Tibial nerve (tissue), 4 donors: ENCODE measurements around the gene KLHDC4. TPM values are rescaled to one million over a fixed set of nuclear protein-coding genes. Genes with fewer than 3 reads are reported as not detected.

Experiments
- DNase-seq, 2 donors: peaks; one replicate each; pipeline ENCODE4 v3.0.0-alpha.2; 2019; ENCODE audit warnings: low spot score in 2 of 2
- H3K27ac ChIP-seq, 4 donors: fragments of 200-600 bp; sonication (generic) in 3 of 4; one replicate each; pipeline ENCODE4 v1.5.1; 2017 to 2019; ENCODE audit warnings: mild to moderate bottlenecking in 1 of 4
- H3K27me3 ChIP-seq, 2 donors: fragments of 200-600 bp; sonication (generic) in 1 of 2; one replicate each; pipeline versions ENCODE4 v1.5.1 to v1.6.0; 2017 to 2019
- H3K36me3 ChIP-seq, 3 donors: fragments of 200-600 bp; sonication (generic); one replicate each; pipeline ENCODE4 v1.5.1; 2018 to 2019
- H3K4me1 ChIP-seq, 4 donors: fragments of 200-600 bp; sonication (generic) in 3 of 4; one replicate each; pipeline ENCODE4 v1.5.1; 2017 to 2019
- H3K4me3 ChIP-seq, 4 donors: fragments of 200-600 bp; sonication (generic) in 3 of 4; one replicate each; pipeline ENCODE4 v1.5.1; 2017 to 2019; ENCODE audit warnings: mild to moderate bottlenecking in 1 of 4, moderate library complexity in 1 of 4
- H3K9me3 ChIP-seq, 4 donors: fragments of 200-600 bp; sonication (generic) in 3 of 4; one replicate each; pipeline ENCODE4 v1.5.1; 2017 to 2019
- EP300 ChIP-seq, 2 donors: sonication (generic); formaldehyde crosslinking; IDR thresholded peaks; one replicate each; pipeline ENCODE4 v1.6.1; 2017; ENCODE audit warnings: antibody characterized with exemption in 2 of 2, mild to moderate bottlenecking in 1 of 2
- POLR2A ChIP-seq, 2 donors: fragments of 450-650 bp; IDR thresholded peaks; one replicate each; pipeline ENCODE4 v1.6.1; 2017; ENCODE audit warnings: antibody characterized with exemption in 2 of 2, mild to moderate bottlenecking in 2 of 2, moderate library complexity in 2 of 2
- WGBS, 2 donors: methylation state at CpG; one replicate each; pipeline ENCODE4 v1.1.5; 2018; 5-methylcytosine and 5-hydroxymethylcytosine counted together
- total RNA-seq, 4 donors: library from RNA; depleted of rRNA; stranded (reverse); fragments of >200 nt; gene quantifications; one replicate each; pipeline ENCODE4 v1.1.0, GENCODE V29; 2016
- TF ChIP-seq, protein P1 (sequence below), 5 experiments: fragments of 200-600 bp in 3 of 5; fragments of 450-650 bp in 2 of 5; sonication (generic) in 3 of 5; IDR thresholded peaks; one replicate each; pipeline ENCODE4 v1.5.1; 2016 to 2019; ENCODE audit warnings: antibody characterized with exemption in 5 of 5, mild to moderate bottlenecking in 3 of 5, moderate library complexity in 2 of 5

The KLHDC4 gene
- total RNA-seq, 4 donors from 2014 or later = 26.9 to 61.5 (median 42.5) TPM

DNA sequence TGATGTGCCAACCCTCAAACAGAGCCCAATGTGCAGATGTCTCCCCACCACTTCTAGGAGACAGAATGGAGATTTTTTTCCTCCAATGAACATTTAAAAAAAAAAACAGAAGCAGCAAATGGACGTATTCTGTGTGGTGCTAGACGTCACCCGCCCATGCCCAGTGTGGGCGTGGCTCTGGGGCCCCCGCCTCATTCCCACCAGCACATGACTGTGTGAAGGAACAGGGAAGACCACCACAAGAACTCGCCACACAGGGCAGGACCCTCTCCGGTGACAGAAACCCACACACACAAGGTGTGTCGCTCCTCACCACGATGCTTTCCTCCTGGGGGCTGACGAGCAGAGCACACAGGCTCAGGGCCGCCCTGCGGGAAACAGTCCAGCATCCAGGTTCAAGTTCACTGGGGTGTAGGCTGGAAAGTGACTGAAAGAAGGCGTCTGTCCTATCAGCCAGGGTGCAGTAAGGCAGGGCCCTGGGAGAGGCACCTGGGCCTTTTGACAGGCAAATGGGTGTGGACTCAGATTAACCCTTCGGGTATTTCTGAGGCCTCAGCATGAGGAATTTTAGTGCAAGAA lies 53.5 kb downstream of the KLHDC4 start:
- H3K36me3 ChIP-seq = peaks cover 0 to 95% (median 14%) of the 10 kb centered on the region in 3 donors
- no peak for DNase-seq

DNA sequence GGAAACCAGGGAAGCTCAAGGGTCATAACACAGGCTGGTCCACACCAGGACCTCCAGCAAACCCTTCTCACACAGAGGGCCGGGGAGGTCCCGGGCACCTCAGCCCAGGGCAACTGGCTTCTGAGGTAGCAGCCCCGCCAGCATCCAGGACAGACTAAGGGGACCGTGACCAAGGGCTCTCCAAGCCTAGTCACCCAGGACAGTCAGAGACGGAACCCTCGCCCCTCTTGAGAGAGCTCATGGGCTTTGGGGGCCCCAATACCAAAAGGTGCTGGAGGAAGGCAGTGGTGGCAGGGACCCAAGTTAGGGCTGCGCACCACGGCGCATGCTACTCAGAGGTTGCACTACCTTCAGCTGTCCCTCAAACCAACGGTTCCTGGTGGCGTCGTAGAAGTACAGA lies 54.9 kb downstream of the KLHDC4 start:
- Histone ChIP-seq H3K4me3 (no peak overlapping the region), H3K27me3 (no peaks in the 10 kb centered on the region), H3K36me3 (peaks cover 0 to 90% (median 14%) of the 10 kb centered on the region in 3 donors), H3K27ac (no peak overlapping the region), H3K9me3 (no peaks in the 10 kb centered on the region), H3K4me1 (peaks cover 0 to 8% (median 0%) of the 10 kb centered on the region in 4 donors)
- DNase-seq = no peak
- TF ChIP-seq POLR2A (IDR thresholded peaks at IDR 0.05) = no peak
- TF ChIP-seq EP300 (IDR thresholded peaks at IDR 0.05) = no peak
- TF ChIP-seq, protein P1, sequence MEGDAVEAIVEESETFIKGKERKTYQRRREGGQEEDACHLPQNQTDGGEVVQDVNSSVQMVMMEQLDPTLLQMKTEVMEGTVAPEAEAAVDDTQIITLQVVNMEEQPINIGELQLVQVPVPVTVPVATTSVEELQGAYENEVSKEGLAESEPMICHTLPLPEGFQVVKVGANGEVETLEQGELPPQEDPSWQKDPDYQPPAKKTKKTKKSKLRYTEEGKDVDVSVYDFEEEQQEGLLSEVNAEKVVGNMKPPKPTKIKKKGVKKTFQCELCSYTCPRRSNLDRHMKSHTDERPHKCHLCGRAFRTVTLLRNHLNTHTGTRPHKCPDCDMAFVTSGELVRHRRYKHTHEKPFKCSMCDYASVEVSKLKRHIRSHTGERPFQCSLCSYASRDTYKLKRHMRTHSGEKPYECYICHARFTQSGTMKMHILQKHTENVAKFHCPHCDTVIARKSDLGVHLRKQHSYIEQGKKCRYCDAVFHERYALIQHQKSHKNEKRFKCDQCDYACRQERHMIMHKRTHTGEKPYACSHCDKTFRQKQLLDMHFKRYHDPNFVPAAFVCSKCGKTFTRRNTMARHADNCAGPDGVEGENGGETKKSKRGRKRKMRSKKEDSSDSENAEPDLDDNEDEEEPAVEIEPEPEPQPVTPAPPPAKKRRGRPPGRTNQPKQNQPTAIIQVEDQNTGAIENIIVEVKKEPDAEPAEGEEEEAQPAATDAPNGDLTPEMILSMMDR (IDR thresholded peaks at IDR 0.05) = no peak
- WGBS, 2 donors = 91 to 97% methylated on average over 11 to 12 of the region's 12 CpGs

More for the DNA sequence above, 53.5 kb downstream of the KLHDC4 start:
- TF ChIP-seq, protein P1 (IDR thresholded peaks at IDR 0.05) = no peak
- TF ChIP-seq EP300 (IDR thresholded peaks at IDR 0.05) = no peak
- no peak for TF ChIP-seq POLR2A (IDR thresholded peaks at IDR 0.05)
- no peaks in the 10 kb centered on the region for H3K9me3 ChIP-seq
- H3K4me1 ChIP-seq = no peaks in the 10 kb centered on the region
- WGBS, 2 donors = 85 to 90% methylated on average over 12 to 14 of the region's 14 CpGs
- H3K27ac ChIP-seq = no peak overlapping the region
- H3K27me3 ChIP-seq = no peaks in the 10 kb centered on the region
- no peak overlapping the region for H3K4me3 ChIP-seq

DNA sequence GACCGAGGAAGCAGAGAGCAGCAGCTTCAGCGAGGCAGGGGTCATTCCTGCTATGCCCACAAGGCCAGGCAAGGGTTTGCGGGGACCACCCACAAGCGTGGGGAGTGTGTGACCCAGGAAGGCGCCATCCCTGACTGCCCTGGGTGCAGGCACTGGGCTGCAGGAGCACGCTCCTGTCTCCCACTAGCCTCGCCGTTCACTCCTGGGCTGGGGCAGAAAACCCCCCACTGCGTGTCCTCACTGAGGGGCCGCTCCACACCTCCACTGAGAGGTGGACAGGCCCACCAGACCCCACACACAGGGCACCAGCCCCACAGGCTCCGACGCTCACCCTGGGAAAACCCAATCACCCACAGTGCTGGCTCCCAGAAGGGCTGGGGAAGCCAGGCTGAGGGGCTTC lies 56.1 kb downstream of the KLHDC4 start:
- 91% methylated on average over 11 to 12 of the region's 12 CpGs for WGBS, 2 donors
- Histone ChIP-seq H3K4me1 (peaks cover 0 to 17% (median 0%) of the 10 kb centered on the region in 4 donors), H3K36me3 (peaks cover 0 to 79% (median 9%) of the 10 kb centered on the region in 3 donors), H3K27ac (no peak overlapping the region), H3K4me3 (no peak overlapping the region), H3K27me3 (no peaks in the 10 kb centered on the region), H3K9me3 (no peaks in the 10 kb centered on the region)
- no peak for DNase-seq
- TF ChIP-seq POLR2A (IDR thresholded peaks at IDR 0.05) = no peak
- no peak for TF ChIP-seq EP300 (IDR thresholded peaks at IDR 0.05)
- TF ChIP-seq, protein P1 (IDR thresholded peaks at IDR 0.05) = no peak

DNA sequence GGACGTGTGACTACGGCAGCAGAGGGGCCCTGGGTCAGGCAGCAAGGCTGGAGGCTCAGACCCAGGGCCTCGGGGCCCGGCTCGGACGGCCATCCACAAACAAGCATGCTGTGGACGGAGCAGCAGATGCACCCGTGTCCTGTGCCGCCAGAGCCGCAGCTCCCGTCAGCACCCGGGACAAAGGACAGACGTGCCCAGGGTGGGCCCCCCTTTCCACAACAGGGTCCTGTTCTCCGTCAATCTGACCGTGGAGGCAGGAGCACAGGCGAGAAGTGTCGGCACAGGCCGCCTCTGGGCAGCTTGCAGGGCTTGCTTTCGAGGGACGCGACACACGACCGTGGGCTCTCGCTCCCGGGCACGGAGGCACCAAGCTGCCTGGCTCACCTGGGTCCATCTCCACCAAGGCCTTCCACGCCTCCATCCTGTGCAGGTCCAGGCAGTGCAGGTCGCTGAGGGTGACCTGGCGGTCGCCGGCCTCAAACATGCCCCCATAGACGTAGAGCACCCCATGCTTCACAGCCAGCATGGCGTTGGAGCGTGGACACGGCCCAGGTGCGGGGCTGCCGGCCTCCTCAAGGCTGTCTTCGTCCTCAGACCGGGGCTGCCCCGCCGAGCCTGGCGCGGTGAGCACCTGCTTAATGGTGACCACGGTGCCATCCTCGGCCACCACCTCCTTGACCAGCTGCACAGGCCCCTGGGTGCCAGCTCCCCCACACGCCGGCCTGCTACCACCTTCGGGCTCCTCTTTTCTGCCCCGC lies 56.7 kb downstream of the KLHDC4 start:
- no peak overlapping the region for H3K4me3 ChIP-seq
- TF ChIP-seq, protein P1 (IDR thresholded peaks at IDR 0.05) = no peak
- TF ChIP-seq POLR2A (IDR thresholded peaks at IDR 0.05) (no peak), EP300 (IDR thresholded peaks at IDR 0.05) (no peak)
- H3K36me3 ChIP-seq = peaks cover 0 to 79% (median 9%) of the 10 kb centered on the region in 3 donors
- no peak for DNase-seq
- no peaks in the 10 kb centered on the region for H3K27me3 ChIP-seq
- peaks cover 0 to 17% (median 0%) of the 10 kb centered on the region in 4 donors for H3K4me1 ChIP-seq
- H3K27ac ChIP-seq = no peak overlapping the region
- H3K9me3 ChIP-seq = no peaks in the 10 kb centered on the region
- WGBS, 2 donors = 94% methylated on average over 34 to 39 of the region's 49 CpGs
